ENCODE results near the gene EPN2. TPM values are rescaled to one million over a fixed set of nuclear protein-coding genes. Genes with fewer than 3 reads are reported as not detected.

The EPN2 gene
- total RNA-seq, 1 donor from 2014 or later = 53.9 TPM

GRCh38 chr17:19281161-19281560 lies 44.0 kb downstream of the EPN2 start:
- Mint-ChIP-seq H3K4me1 (ENCODE audit: unreplicated experiment) (peaks cover 26% of the 10 kb centered on the region), H3K27me3 (no peaks in the 10 kb centered on the region), H3K9me3 (no peaks in the 10 kb centered on the region), H3K27ac (no peak overlapping the region), H3K4me3 (no peak overlapping the region), H3K36me3 (peaks cover 27% of the 10 kb centered on the region)
- no peak for TF ChIP-seq CTCF (conservative IDR thresholded peaks at IDR 0.05)
- no peak for DNase-seq (ENCODE audit: extremely low spot score, unreplicated experiment)

- DNase-seq (ENCODE audit: extremely low spot score, unreplicated experiment) = no peak
- H3K27ac Mint-ChIP-seq = peak overlapping the region; percentile 61
- no peak overlapping the region for H3K4me3 Mint-ChIP-seq
Measured at GRCh38 chr17:19284005-19284959, 47.1 kb downstream of the EPN2 start.

GRCh38 chr17:19285213-19285900 lies 48.2 kb downstream of the EPN2 start:
- H3K9me3 Mint-ChIP-seq = no peaks in the 10 kb centered on the region
- H3K27ac Mint-ChIP-seq = no peak overlapping the region
- peaks cover 43% of the 10 kb centered on the region for H3K36me3 Mint-ChIP-seq
- no peak for TF ChIP-seq CTCF (conservative IDR thresholded peaks at IDR 0.05)
- no peak overlapping the region for H3K4me3 Mint-ChIP-seq
- H3K4me1 Mint-ChIP-seq (ENCODE audit: unreplicated experiment) = peaks cover 62% of the 10 kb centered on the region
- H3K27me3 Mint-ChIP-seq = no peaks in the 10 kb centered on the region
- no peak for DNase-seq (ENCODE audit: extremely low spot score, unreplicated experiment)

More at GRCh38 chr17:19284005-19284959, 47.1 kb downstream of the EPN2 start:
- Mint-ChIP-seq H3K36me3 (peaks cover 41% of the 10 kb centered on the region), H3K27me3 (no peaks in the 10 kb centered on the region), H3K4me1 (ENCODE audit: unreplicated experiment) (peaks cover 55% of the 10 kb centered on the region), H3K9me3 (no peaks in the 10 kb centered on the region)
- no peak for TF ChIP-seq CTCF (conservative IDR thresholded peaks at IDR 0.05)

- peak overlapping the region; percentile 22 for H3K27ac Mint-ChIP-seq
- DNase-seq (ENCODE audit: extremely low spot score, unreplicated experiment) = no peak
- peaks cover 68% of the 10 kb centered on the region for H3K4me1 Mint-ChIP-seq (ENCODE audit: unreplicated experiment)
- H3K36me3 Mint-ChIP-seq = peaks cover 42% of the 10 kb centered on the region
- no peaks in the 10 kb centered on the region for H3K27me3 Mint-ChIP-seq
- no peak for TF ChIP-seq CTCF (conservative IDR thresholded peaks at IDR 0.05)
- H3K4me3 Mint-ChIP-seq = peak overlapping the region; percentile 59
- H3K9me3 Mint-ChIP-seq = no peaks in the 10 kb centered on the region
Measured at GRCh38 chr17:19286751-19287341, 49.7 kb downstream of the EPN2 start.

GRCh38 chr17:19287651-19288050 lies 50.5 kb downstream of the EPN2 start:
- Mint-ChIP-seq H3K4me3 (no peak overlapping the region), H3K4me1 (ENCODE audit: unreplicated experiment) (peaks cover 68% of the 10 kb centered on the region), H3K27me3 (no peaks in the 10 kb centered on the region), H3K9me3 (no peaks in the 10 kb centered on the region), H3K36me3 (peaks cover 38% of the 10 kb centered on the region), H3K27ac (peak overlapping the region; percentile 22)
- TF ChIP-seq CTCF (conservative IDR thresholded peaks at IDR 0.05) = no peak
- no peak for DNase-seq (ENCODE audit: extremely low spot score, unreplicated experiment)
